CD8-positive, alpha-beta memory T cell (primary cell): ENCODE results near the gene SPATA16. TPM values are rescaled to one million over a fixed set of nuclear protein-coding genes. Genes with fewer than 3 reads are reported as not detected.

ENCODE experiments used
- CTCF ChIA-PET: fragments of 350-600 bp; sonication (Branson Sonifier 250); formaldehyde crosslinking; loops from one replicate; lab custom pipeline; 2021; ENCODE audit warnings: antibody characterized with exemption; lab: Charles Lee
- POLR2A ChIA-PET: fragments of 350-600 bp; sonication (Branson Sonifier 250); formaldehyde crosslinking; loops from one replicate; lab custom pipeline; 2021; ENCODE audit warnings: antibody characterized with exemption; lab: Charles Lee
- DNase-seq, 5 donors: peaks; one replicate each; pipeline versions ENCODE4 v3.0.0 to v3.0.0-alpha.2; 2020 to 2022; ENCODE audit warnings: mixed read lengths in 1 of 5
- H3K27ac ChIP-seq: one replicate; pipeline ENCODE4 v1.7.0; 2013; ENCODE audit warnings: low read depth, mild to moderate bottlenecking, low read length, moderate library complexity
- H3K27me3 ChIP-seq: 2 replicates; pipeline ENCODE4 v1.7.0; 2013; ENCODE audit warnings: low read length, mild to moderate bottlenecking; ENCODE audit not compliant: insufficient read depth, poor library complexity, severe bottlenecking
- H3K36me3 ChIP-seq: 2 replicates; pipeline ENCODE4 v1.7.0; 2013; ENCODE audit warnings: mild to moderate bottlenecking, low read length, moderate library complexity; ENCODE audit not compliant: insufficient read depth
- H3K4me1 ChIP-seq: 2 replicates; pipeline ENCODE4 v1.7.0; 2013; ENCODE audit warnings: mild to moderate bottlenecking, low read length, moderate library complexity; ENCODE audit not compliant: insufficient read depth
- H3K4me3 ChIP-seq: 2 replicates; pipeline ENCODE4 v1.7.0; 2013; ENCODE audit warnings: mild to moderate bottlenecking, low read length
- H3K9me3 ChIP-seq: 2 replicates; pipeline ENCODE4 v1.7.0; 2013; ENCODE audit warnings: mild to moderate bottlenecking, low read length
- H3K27ac Mint-ChIP-seq, 8 donors: one replicate each; pipeline ENCODE4 v1.8.0; 2020 to 2021; ENCODE audit warnings: mixed read lengths in 8 of 8, mild to moderate bottlenecking in 6 of 8, inconsistent platforms in 3 of 8, moderate library complexity in 3 of 8
- H3K27me3 Mint-ChIP-seq, 2 donors: one replicate each; pipeline ENCODE4 v1.8.0; 2020 to 2021; ENCODE audit warnings: mixed read lengths in 2 of 2, mild to moderate bottlenecking in 1 of 2, moderate library complexity in 1 of 2
- H3K36me3 Mint-ChIP-seq, 3 donors: one replicate each; pipeline ENCODE4 v1.8.0; 2020 to 2021; ENCODE audit warnings: mixed read lengths in 3 of 3, inconsistent platforms in 1 of 3, mild to moderate bottlenecking in 1 of 3
- H3K4me1 Mint-ChIP-seq, 3 donors: one replicate each; pipeline ENCODE4 v1.8.0; 2020 to 2021; ENCODE audit warnings: mixed read lengths in 3 of 3, inconsistent platforms in 1 of 3, mild to moderate bottlenecking in 1 of 3
- H3K4me3 Mint-ChIP-seq, 7 donors: one replicate each; pipeline ENCODE4 v1.8.0; 2020 to 2021; ENCODE audit warnings: mixed read lengths in 7 of 7, mild to moderate bottlenecking in 6 of 7, moderate library complexity in 4 of 7, inconsistent platforms in 2 of 7
- H3K9me3 Mint-ChIP-seq, 5 donors: one replicate each; pipeline ENCODE4 v1.8.0; 2020 to 2022; ENCODE audit warnings: mixed read lengths in 5 of 5, mild to moderate bottlenecking in 3 of 5, moderate library complexity in 2 of 5, inconsistent platforms in 1 of 5
- polyA plus RNA-seq: library from polyadenylated mRNA; unstranded; fragments of 300-500 nt; fragmentation: Illumina TruSeq; gene quantifications from one replicate; pipeline ENCODE4 v1.2.3, GENCODE V29; 2021
- total RNA-seq, 2 experiments: library from RNA; stranded (reverse); gene quantifications; one replicate each; pipeline ENCODE4 v1.2.3, GENCODE V29; 2021

The SPATA16 gene
- total and polyA plus RNA-seq, 3 experiments from 2014 or later, result not detected

DNA sequence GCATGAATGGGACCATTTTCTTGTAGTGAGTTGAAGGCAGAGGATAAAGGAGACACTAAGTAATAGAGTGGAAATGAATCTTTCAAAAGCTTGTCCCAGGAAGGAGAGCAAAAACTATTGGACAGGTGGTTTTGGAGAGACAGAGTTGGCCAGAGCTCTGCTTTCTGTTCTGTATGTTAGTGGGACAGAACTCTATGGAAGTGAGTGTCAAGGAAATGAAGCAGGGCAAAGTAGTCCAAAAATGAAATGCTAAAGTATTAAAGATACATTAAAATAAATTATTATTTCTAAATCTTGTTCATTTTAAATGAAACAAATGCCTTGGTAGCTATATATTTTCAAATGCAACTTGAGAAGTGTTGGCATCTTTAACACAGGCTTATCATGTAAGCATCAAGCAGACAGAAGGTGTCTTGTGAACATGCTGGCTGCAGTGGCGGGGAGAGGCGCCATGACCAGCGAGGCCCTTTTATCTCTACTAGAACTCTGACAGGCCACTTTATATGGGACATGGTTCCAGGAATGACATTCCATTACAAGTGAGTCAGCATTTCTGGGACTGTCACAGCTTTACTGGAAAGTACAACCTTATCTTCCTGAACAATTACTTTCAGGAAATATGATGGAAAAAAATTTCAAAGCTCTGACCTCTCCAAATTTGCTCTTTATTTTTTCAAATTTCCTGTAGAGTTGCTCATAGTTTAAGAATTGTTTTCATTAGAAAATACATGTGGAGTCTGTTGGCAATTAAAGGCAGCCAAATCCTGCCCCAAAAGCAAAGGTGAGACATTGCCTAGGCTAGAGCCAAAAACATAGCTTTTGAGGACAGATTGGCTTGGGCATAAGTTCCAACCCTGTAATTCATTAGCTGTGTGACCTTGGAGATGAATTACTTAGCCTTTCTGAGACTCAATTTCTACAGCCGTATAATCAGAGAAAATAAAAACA lies 284.0 kb downstream of the SPATA16 start:
- no peaks in the 10 kb centered on the region for H3K36me3 ChIP-seq
- POLR2A ChIA-PET, result no interaction called here
- no peaks in the 10 kb centered on the region for H3K36me3 Mint-ChIP-seq
- H3K4me1 ChIP-seq, result no peaks in the 10 kb centered on the region
- H3K27ac ChIP-seq, result peak overlapping the region; percentile 43
- CTCF ChIA-PET, result no interaction called here
- H3K9me3 ChIP-seq, result no peaks in the 10 kb centered on the region
- no peak overlapping the region for H3K4me3 Mint-ChIP-seq
- no peaks in the 10 kb centered on the region for H3K27me3 ChIP-seq
- DNase-seq, result no peak
- H3K27me3 Mint-ChIP-seq, result peaks cover 5 to 11% of the 10 kb centered on the region in 2 donors
- H3K9me3 Mint-ChIP-seq, result no peaks in the 10 kb centered on the region
- H3K4me1 Mint-ChIP-seq, result no peaks in the 10 kb centered on the region
- H3K27ac Mint-ChIP-seq, result no peak overlapping the region
- H3K4me3 ChIP-seq, result no peak overlapping the region

DNA sequence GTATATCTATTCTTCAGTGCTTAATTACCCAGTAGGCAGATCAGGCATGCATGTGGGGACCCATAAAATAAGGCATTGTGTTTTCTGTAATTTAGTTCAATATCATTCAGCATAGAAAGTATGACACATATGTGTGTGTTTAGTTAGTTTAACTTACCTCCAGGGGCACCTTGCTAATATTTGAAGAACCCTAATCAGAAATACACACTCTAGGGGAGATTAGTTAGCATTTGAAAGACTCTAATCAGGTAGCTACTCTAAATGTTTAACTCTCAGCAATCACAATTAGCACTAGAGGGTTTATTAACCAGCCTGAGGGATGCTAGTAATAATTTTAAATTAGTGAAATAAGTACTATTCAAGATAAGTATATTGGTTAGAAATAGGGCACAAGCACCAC lies 286.0 kb downstream of the SPATA16 start:
- Mint-ChIP-seq H3K27me3 (peaks cover 4 to 15% of the 10 kb centered on the region in 2 donors), H3K4me3 (no peak overlapping the region), H3K36me3 (no peaks in the 10 kb centered on the region), H3K9me3 (no peaks in the 10 kb centered on the region), H3K27ac (no peak overlapping the region), H3K4me1 (no peaks in the 10 kb centered on the region)
- Histone ChIP-seq H3K4me3 (no peak overlapping the region), H3K27me3 (no peaks in the 10 kb centered on the region), H3K27ac (no peak overlapping the region), H3K4me1 (no peaks in the 10 kb centered on the region), H3K9me3 (no peaks in the 10 kb centered on the region), H3K36me3 (no peaks in the 10 kb centered on the region)
- no peak for DNase-seq
- ChIA-PET POLR2A (no interaction called here), CTCF (interaction anchor here (0.6 kb wide), 1 partner anchor 1146 kb away, joined by 4 read pairs; no protein-coding TSS in a partner anchor)

DNA sequence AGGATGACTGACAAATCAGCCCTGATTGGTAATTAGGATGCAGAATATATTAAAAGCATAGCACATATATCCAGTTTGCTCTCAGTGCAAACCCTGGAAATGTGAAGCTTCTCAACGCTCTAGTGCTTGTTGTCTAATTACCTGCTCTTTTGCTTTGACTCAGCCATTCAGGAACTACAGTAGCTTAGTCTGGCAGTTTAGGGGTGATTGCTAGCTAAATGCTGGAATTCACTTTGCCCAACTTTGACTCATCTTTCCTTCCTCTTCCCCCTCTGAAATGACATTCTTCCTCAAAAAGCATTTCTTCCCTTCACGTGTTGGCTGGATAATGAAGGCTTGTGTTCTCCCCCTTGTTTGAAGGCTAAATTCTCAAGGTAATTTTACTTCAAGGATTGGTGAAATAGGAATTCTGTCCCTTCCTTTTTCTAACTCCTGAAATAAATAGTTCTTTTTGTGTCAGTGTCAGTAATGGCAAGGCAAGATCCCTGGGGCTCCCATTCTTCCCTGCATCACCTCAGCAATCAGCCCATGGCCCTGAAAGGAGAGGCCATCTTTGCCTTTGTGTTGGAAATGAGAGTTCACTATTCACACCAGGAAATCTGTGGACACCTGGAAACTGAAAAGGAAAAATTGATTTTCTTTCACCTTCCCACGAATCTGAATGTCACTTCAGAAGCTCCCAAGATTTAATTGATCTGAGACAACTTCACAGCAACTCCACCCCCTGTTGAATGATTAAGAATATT lies 286.9 kb downstream of the SPATA16 start:
- no peaks in the 10 kb centered on the region for H3K9me3 ChIP-seq
- no peaks in the 10 kb centered on the region for H3K36me3 ChIP-seq
- Mint-ChIP-seq H3K4me3 (no peak overlapping the region), H3K36me3 (no peaks in the 10 kb centered on the region), H3K27ac (no peak overlapping the region), H3K27me3 (peaks cover 4 to 20% of the 10 kb centered on the region in 2 donors), H3K4me1 (no peaks in the 10 kb centered on the region), H3K9me3 (no peaks in the 10 kb centered on the region)
- H3K4me3 ChIP-seq, result no peak overlapping the region
- H3K27ac ChIP-seq, result no peak overlapping the region
- CTCF ChIA-PET, result no interaction called here
- POLR2A ChIA-PET, result no interaction called here
- no peak for DNase-seq
- no peaks in the 10 kb centered on the region for H3K27me3 ChIP-seq
- H3K4me1 ChIP-seq, result no peaks in the 10 kb centered on the region

DNA sequence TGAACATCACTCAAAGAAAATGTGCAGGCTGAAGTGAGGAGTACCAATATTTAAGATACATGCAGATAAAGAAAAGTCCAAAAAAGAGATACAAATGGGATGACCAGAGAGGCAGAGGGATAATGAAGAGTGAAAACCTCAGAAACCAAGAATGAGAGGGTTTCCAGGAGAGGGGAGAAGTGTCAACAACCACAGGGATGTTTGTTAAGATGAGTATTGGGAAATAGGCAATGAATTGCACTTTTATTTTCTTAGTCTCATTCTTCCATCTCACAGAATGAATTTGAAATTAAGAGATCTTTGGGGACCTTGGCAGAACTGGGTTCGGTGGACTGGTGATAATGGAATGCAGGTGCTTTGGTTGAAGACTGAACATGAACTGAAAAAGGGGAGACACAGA lies 288.0 kb downstream of the SPATA16 start:
- no peak overlapping the region for H3K4me3 ChIP-seq
- DNase-seq, result no peak
- no peak overlapping the region for H3K27ac ChIP-seq
- H3K27me3 ChIP-seq, result no peaks in the 10 kb centered on the region
- Mint-ChIP-seq H3K27ac (no peak overlapping the region), H3K27me3 (peaks cover 4 to 25% of the 10 kb centered on the region in 2 donors), H3K4me3 (no peak overlapping the region), H3K36me3 (no peaks in the 10 kb centered on the region), H3K4me1 (no peaks in the 10 kb centered on the region), H3K9me3 (no peaks in the 10 kb centered on the region)
- no peaks in the 10 kb centered on the region for H3K36me3 ChIP-seq
- H3K4me1 ChIP-seq, result no peaks in the 10 kb centered on the region
- H3K9me3 ChIP-seq, result no peaks in the 10 kb centered on the region
- POLR2A ChIA-PET, result no interaction called here
- CTCF ChIA-PET, result no interaction called here

DNA sequence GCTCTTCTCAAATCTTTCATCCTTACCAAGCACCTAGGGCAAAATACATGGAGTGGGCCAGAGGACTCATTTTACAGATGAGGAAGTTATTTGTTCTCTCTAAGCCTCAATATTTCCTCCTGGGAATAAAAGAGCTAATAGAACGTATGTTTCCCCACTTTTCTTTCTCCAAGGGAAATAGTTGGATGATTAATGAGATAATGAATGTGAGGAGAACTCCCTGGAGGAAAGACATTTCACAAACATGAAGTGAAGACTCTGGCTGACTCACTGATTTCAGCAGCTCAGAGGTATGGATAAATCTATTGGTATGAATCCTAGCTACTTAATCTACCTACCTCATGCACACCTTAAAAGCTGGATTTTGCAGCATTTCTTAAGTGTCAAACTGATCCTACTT lies 292.1 kb downstream of the SPATA16 start:
- Mint-ChIP-seq H3K36me3 (no peaks in the 10 kb centered on the region), H3K27ac (no peak overlapping the region), H3K4me3 (no peak overlapping the region), H3K4me1 (no peaks in the 10 kb centered on the region), H3K9me3 (no peaks in the 10 kb centered on the region), H3K27me3 (peaks cover 1 to 20% of the 10 kb centered on the region in 2 donors)
- Histone ChIP-seq H3K36me3 (no peaks in the 10 kb centered on the region), H3K9me3 (no peaks in the 10 kb centered on the region), H3K27me3 (no peaks in the 10 kb centered on the region), H3K27ac (no peak overlapping the region), H3K4me3 (no peak overlapping the region), H3K4me1 (no peaks in the 10 kb centered on the region)
- no peak for DNase-seq
- ChIA-PET CTCF (interaction anchor here (0.8 kb wide), 1 partner anchor 9 kb away, joined by 3 read pairs; no protein-coding TSS in a partner anchor), POLR2A (no interaction called here)

DNA sequence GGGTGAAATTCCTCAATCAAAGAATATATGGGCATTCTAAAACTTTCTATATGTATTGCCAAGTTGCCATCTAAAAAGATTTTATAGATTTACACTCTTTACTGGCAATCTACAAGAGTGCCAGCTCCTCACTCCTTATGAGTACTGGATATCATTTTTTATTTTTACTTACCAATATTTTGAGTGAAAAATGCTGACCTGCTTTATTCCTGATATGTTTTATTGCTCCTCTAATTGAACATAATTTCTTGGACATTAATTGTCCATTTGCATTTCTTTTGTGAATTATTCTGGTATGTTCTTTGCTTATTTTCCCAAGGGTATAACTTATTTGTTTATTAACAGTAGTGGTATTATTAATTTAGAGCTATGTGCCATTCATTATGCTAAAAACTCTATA lies 293.7 kb downstream of the SPATA16 start:
- ChIA-PET POLR2A (no interaction called here), CTCF (no interaction called here)
- no peaks in the 10 kb centered on the region for H3K4me1 ChIP-seq
- no peaks in the 10 kb centered on the region for H3K9me3 ChIP-seq
- H3K27me3 ChIP-seq, result no peaks in the 10 kb centered on the region
- H3K27ac Mint-ChIP-seq, result no peak overlapping the region
- peaks cover 6 to 26% of the 10 kb centered on the region in 2 donors for H3K27me3 Mint-ChIP-seq
- H3K27ac ChIP-seq, result no peak overlapping the region
- no peaks in the 10 kb centered on the region for H3K36me3 ChIP-seq
- H3K4me1 Mint-ChIP-seq, result no peaks in the 10 kb centered on the region
- no peaks in the 10 kb centered on the region for H3K36me3 Mint-ChIP-seq
- no peak overlapping the region for H3K4me3 Mint-ChIP-seq
- no peak overlapping the region for H3K4me3 ChIP-seq
- DNase-seq, result no peak
- no peaks in the 10 kb centered on the region for H3K9me3 Mint-ChIP-seq

DNA sequence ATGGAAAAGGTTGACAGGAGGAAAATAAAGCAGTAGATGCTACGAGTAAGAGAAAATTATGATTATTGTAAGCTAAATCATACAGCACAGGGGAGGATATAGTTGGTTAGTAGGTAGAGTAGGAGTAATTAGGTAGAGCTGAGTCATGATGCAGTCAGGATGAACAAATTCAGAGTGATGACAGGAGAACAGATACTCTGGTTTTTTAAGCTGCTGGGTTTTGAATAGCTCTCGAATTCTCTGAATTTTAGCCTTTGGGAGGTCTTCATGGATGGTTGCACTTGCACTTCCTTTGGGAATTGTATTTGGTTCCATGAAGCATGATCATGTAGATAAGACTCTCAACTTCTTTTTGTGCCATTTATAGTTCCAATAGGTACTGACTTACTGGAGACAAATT lies 294.3 kb downstream of the SPATA16 start:
- no peaks in the 10 kb centered on the region for H3K36me3 Mint-ChIP-seq
- H3K27ac ChIP-seq, result no peak overlapping the region
- no peaks in the 10 kb centered on the region for H3K4me1 Mint-ChIP-seq
- H3K27me3 ChIP-seq, result no peaks in the 10 kb centered on the region
- peaks cover 7 to 26% of the 10 kb centered on the region in 2 donors for H3K27me3 Mint-ChIP-seq
- no peaks in the 10 kb centered on the region for H3K4me1 ChIP-seq
- CTCF ChIA-PET, result no interaction called here
- no peaks in the 10 kb centered on the region for H3K36me3 ChIP-seq
- H3K9me3 ChIP-seq, result no peaks in the 10 kb centered on the region
- POLR2A ChIA-PET, result no interaction called here
- no peak for DNase-seq
- peak overlapping the region in 1 of 8 donors; percentile 46 for H3K27ac Mint-ChIP-seq
- no peaks in the 10 kb centered on the region for H3K9me3 Mint-ChIP-seq
- no peak overlapping the region for H3K4me3 Mint-ChIP-seq
- no peak overlapping the region for H3K4me3 ChIP-seq

DNA sequence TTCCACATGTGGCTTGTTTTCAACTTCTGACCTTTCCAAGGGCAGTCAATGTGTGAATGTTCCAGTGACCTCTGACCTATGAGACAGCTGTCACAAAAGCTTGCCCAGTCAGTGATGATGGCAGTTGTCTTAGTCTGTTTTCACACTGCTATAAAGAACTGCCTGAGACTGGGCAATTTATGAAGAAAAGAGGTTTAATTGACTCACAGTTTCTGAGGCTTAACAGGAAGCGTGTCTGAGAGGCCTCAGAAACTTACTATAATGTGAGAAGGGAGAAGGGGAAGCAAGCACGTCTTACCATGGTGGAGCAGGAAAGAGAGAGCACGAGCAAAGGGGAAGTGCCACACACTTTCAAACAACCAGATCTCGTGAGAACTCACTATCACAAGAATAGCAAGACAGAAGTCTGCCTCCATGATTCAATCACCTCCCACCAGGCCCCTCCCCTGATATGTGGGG lies 294.9 kb downstream of the SPATA16 start:
- H3K9me3 ChIP-seq, result no peaks in the 10 kb centered on the region
- Mint-ChIP-seq H3K4me1 (no peaks in the 10 kb centered on the region), H3K27ac (no peak overlapping the region), H3K9me3 (peaks cover 0 to 2% (median 0%) of the 10 kb centered on the region in 5 donors), H3K4me3 (no peak overlapping the region), H3K27me3 (peaks cover 7 to 26% of the 10 kb centered on the region in 2 donors), H3K36me3 (no peaks in the 10 kb centered on the region)
- no peaks in the 10 kb centered on the region for H3K36me3 ChIP-seq
- DNase-seq, result no peak
- ChIA-PET POLR2A (no interaction called here), CTCF (no interaction called here)
- H3K4me1 ChIP-seq, result no peaks in the 10 kb centered on the region
- no peak overlapping the region for H3K4me3 ChIP-seq
- H3K27me3 ChIP-seq, result no peaks in the 10 kb centered on the region
- no peak overlapping the region for H3K27ac ChIP-seq
